HG03354 (cell line): Measurements from ENCODE around the gene COL18A1.
"Not testable (repeated sequence)": the region's sequence is repeated elsewhere in the genome, so short reads cannot be mapped to it uniquely, and the experiment has no call there.

Experiments
- ATAC-seq: cut with Tn5 transposase; IDR thresholded peaks from one replicate; pipeline ENCODE4 v1.9.1; 2021; ENCODE audit warnings: mild to moderate bottlenecking; ENCODE audit not compliant: unreplicated experiment, poor library complexity, severe bottlenecking

COL18A1 gene

DNA sequence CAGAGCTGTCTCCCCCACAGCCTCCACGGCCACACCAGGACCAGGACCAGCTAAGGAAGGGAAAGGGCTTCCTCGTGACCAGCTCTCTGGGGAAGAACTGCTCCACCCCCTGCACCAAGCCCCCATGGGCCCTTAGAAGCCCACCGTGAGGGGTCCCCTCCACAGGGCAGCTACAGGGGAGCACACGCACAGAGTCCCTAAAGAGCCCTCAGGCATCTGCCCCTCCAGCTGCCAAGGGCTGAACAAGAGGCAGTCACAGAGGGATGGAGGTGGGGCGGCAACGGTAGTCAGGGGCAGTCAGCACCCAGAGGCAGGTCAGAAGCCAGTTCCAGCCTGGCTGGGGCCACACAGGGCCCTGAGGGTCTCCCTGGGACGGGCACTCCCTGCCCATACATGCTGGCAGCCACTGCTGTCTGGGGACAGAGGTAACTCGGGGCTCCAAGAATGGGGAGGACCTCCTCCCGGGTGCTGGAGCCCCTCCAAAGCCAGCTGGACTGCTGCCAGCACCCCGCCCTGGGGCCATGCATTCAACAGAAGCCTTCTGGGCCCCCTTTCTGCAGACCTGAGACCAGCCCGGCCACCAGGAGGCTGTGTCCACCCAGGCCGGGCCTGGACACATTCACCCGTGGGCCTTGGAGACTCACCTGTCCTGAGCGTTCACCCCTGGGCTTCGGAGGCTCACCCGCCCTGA, 118.6 kb downstream of the COL18A1 start:
- no peak for ATAC-seq

DNA sequence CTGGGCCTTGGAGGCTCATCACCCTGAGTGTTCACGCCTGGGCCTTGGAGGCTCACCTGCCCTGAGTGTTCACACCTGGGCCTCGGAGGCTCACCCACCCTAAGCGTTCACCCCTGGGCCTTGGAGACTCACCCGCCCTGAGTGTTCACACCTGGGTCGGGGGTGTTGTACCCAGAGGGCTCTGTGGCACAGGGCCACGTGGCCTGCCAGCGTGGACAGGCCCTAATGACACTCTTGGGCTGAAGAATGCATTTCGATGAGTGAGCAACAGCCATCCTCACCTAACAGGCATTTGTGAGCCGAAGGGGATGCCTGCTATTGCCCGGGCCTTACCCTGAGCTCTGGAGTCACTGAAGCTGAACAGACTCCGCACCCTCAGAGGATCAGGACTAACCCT, 119.8 kb downstream of the COL18A1 start:
- ATAC-seq = no peak

DNA sequence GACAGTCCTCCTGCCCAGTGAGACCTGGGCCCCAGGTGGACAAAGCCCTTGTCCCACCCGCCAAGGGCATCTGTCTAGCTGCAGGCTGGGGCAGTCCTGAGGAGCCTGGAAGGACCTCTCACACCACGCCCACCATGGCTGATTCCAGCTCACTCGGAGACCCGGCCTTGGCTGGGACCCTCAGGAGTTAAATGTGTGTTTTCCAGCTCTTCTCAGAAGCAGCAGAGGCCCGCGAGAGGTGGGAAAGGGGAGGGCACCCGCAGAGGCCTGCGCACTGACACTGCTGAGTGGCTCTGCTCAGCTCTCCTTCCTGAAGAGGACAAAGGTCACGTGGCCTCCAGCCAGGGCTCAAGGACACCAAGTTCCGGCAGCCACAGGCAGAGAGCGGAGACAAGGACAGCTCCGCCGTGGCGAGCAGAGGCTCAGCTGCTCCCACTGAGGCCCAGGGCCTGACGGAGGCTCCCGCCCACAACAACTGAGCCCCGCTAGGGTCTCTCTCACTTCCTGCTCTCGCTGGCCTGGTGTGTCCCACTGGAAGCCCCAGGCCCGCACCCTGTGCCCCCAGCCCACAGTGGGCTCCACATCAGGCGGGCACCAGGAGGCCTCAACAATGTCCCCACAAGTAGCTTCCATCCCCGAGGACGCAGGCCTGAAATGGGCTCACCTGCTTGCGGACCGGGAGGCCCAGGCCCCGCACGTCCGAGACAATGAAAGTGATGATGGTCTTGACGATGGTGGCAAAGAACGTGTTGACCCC, 120.4 kb downstream of the COL18A1 start:
- no peak for ATAC-seq

- no peak for ATAC-seq
Measured at GRCh38 chr21:45525910-45526306, 120.9 kb downstream of the COL18A1 start.

- not testable (repeated sequence) for ATAC-seq
Measured at GRCh38 chr21:45527151-45527999, 122.4 kb downstream of the COL18A1 start.

DNA sequence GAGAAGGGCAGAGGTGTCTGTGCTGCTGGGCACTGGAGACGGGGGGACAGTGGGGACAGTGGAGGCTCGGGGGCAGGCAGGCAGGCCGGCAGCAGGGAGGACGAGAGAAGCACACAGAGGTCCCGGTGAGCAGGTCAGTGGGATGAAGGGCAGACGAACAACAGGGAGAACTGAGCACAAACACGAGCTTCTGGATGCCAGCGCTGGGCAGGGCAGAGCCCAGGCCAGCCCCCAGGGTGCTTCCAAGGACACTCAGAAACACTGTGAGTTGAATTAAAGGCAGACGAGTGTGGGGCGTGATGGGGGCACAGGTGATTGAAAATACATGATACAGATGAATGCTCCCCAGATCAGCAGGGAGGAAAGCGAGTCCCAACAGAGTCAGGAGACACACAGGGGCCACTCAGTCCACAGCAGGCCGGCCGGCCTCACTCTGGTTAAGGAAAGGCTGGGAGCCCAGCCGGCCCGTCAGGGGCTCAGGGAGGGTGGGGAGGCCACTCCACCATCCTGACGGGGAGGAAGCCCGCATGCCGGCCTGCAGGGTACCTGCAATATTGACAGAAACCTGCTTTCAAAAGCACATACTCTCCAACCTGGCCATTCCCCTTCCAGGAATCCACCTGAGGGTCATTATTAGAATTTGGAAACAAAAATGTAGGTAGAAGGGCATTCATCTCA, 123.2 kb downstream of the COL18A1 start:
- ATAC-seq = no peak

DNA sequence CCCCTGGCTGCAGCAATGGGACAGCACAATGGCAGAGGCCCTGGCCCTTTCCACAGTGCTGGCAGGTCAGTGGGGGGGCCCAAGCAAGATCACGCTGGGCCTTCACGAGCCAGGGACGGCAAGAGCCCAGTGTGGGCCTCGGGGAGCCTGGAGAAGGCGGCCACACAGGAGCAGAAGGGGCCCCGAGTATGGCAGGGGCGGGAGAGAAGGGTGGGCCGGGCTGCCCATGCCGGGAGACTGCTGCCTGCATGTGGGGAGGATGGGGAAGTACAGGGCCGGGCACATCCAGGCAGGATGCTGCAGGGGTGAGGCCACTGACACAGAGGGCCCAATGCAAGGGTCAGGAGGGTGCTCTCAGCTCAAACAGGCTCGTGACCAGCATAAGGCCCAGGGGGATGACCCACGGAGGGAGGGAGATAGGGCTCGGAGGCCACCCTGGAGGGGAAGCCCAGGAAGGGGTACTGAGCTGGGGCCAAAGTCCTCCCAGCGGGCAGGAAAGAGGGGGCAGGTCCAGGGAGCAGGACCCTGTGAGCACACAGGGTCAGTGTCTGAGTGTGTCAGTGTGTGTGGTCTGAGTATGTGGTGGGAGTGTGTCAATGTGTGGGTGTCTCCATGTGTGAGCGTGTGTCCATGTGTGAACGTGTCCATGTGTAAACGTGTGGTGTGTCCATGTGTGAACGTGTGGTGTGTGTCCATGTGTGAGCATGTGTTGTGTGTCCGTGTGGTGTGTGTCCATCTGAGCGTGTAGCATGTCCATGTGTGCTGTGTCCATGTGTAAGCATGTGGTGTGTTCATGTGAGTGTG, 124.2 kb downstream of the COL18A1 start:
- ATAC-seq = no peak

DNA sequence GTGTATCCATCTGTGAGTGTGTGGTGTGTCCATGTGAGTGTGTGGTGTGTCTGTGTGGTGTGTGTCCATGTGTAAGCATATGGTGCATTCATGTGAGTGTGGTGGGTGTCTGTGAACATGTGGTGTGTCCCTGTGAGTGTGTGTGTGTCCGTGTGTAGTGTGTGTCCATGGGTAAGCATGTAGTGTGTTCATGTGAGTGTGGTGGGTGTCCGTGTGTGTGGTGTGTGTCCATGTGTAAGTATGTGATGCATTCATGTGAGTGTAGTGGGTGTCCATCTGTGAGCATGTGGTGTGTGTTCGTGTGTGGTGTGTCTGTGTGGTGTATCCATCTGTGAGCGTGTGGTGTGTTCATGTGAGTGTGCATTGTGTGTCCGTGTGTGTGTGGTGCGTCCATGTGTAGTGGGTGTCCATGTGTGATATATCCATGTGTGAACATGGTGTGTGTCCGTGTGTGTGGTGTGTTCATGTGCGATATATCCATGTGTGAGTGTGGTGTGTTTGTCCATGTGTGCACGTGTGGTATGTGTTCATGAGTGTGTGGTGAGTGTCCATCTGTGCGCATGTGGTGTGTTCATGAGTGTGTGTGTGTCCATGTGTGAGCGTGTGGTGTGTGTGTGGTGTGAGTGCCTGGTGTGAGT, 124.9 kb downstream of the COL18A1 start:
- ATAC-seq = no peak

DNA sequence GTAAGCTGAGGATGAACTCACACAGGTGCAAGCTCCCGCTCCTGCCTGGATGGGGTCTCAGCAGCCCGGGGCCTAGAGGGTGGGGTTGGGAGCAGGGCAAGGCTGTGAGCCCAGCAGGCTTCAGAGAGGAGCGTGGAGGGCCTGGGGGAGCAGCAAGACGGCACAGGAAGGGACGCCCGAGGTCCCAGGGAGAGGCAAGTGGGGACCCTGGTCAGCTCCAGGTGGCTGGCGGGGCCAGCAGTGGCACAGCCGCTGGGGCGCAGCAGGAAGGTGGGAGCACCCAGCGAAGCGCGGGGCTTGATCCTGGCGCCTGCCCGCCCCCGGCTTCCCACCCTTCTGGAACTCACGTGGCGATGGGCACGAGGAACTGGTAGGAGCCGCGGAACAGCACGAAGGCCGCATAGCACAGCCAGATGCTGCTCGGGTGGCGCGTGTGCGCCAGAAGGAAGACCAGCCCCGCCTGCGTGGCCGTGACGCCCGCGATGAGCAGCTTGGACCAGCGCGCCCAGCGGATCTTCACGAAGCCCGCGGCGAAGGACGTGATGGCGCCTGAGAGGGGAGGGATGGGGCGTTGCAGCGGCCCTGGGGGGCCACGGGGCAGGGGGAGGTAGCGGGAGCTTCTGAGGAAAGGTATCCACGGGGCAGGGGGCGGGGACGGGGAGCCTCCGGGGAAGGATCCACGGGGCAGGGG, 125.6 kb downstream of the COL18A1 start:
- no peak for ATAC-seq

DNA sequence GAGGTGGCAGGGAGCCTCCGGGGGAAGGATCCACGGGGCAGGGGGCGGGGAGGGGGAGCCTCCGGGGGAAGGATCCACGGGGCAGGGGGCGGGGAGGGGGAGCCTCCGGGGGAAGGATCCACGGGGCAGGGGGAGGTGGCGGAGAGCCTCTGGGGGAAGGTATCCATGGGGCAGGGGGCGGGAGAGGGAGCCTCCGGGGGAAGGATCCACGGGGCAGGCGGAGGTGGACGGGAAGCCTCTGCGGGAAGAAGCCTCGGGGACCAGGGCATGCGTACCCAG, 126.1 kb downstream of the COL18A1 start:
- not testable (repeated sequence) for ATAC-seq

GRCh38 chr21:45531393-45532215, 126.6 kb downstream of the COL18A1 start:
- ATAC-seq = no peak

DNA sequence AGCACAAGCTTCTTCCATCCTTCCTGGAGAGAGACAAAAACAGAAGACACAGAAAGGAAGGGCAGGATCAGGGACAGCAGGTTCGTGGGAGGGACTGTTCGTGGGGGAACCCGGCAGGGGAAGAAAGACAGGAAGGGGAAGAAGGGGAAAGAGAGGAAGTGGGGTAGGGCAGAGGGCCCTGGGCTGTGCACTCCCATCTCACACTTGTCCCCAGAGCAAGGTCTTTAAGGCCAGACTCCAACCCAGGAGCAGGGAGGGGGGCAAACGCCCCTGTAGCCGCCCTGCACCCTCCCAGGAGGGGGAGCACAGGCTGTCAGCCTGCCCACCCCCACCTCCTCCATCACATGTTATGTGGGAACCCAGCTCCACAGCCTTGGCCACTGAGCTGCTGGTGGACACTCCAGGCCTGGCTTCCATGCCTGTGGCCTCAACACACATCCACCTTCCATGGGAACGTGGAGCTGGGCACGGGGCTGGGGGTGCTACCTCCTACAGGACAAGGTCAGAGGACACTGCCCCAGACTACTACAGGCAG, 127.9 kb downstream of the COL18A1 start:
- no peak for ATAC-seq

GRCh38 chr21:45533361-45533845, 128.4 kb downstream of the COL18A1 start:
- no peak for ATAC-seq

- no peak for ATAC-seq
Measured at GRCh38 chr21:45533846-45534635, 129.1 kb downstream of the COL18A1 start.

GRCh38 chr21:45534636-45535331, 129.8 kb downstream of the COL18A1 start:
- no peak for ATAC-seq
